Measurements from ENCODE around the gene KCNN4.

Gene KCNN4

GRCh38 chr19:43786665-43787064 lies 5.9 kb upstream of the KCNN4 start:
- H3K4me2 ChIP-seq = no peak overlapping the region

GRCh38 chr19:43784981-43785808 lies 4.4 kb upstream of the KCNN4 start:
- Histone ChIP-seq H3K9me3 (replicated peaks in 1 of 11) (no peaks in the 10 kb centered on the region), H4K20me1 (no peaks in the 10 kb centered on the region), H3K4me1 (peaks cover 44 to 58% (median 54%) of the 10 kb centered on the region in 10 experiments), H3K27me3 (no peaks in the 10 kb centered on the region), H3K27ac (peak overlapping the region; percentile 65 to 79 (median 77)), H3K9ac (peak overlapping the region; percentile 52 to 72 (median 63); a peak in 20 of 22 replicates), H3K36me3 (no peaks in the 10 kb centered on the region), H3K4me3 (peak overlapping the region in 3 of 10 experiments; percentile 2 to 31 (median 5); a peak in 4 of 20 replicates), H3K4me2 (peak overlapping the region; percentile 62 to 93 (median 80))
- no peak for TF ChIP-seq Cebpa-rat (IDR thresholded peaks at IDR 0.05)

More at GRCh38 chr19:43786665-43787064, 5.9 kb upstream of the KCNN4 start:
- Histone ChIP-seq H3K27me3 (no peaks in the 10 kb centered on the region), H4K20me1 (no peaks in the 10 kb centered on the region), H3K36me3 (no peaks in the 10 kb centered on the region), H3K4me1 (peaks cover 45 to 57% (median 52%) of the 10 kb centered on the region in 10 experiments), H3K4me3 (no peak overlapping the region), H3K9me3 (replicated peaks in 1 of 11) (no peaks in the 10 kb centered on the region), H3K27ac (no peak overlapping the region), H3K9ac (no peak overlapping the region)
- no peak for TF ChIP-seq Cebpa-rat (IDR thresholded peaks at IDR 0.05)

- Histone ChIP-seq H3K36me3 (no peaks in the 10 kb centered on the region), H3K4me2 (peak overlapping the region; percentile 62 to 93 (median 80))
Observed at GRCh38 chr19:43784241-43784980, 3.6 kb upstream of the KCNN4 start.

GRCh38 chr19:43783636-43784035 lies 2.9 kb upstream of the KCNN4 start:
- peak overlapping the region in 9 of 11 experiments; percentile 52 to 72 (median 63); a peak in 11 of 22 replicates for H3K9ac ChIP-seq
- H3K4me1 ChIP-seq = peaks cover 52 to 66% (median 60%) of the 10 kb centered on the region in 10 experiments
- H3K27me3 ChIP-seq = no peaks in the 10 kb centered on the region
- peak overlapping the region; percentile 62 to 93 (median 80) for H3K4me2 ChIP-seq
- no peaks in the 10 kb centered on the region for H3K9me3 ChIP-seq (replicated peaks in 1 of 11)
- no peak overlapping the region for H3K4me3 ChIP-seq
- H4K20me1 ChIP-seq = no peaks in the 10 kb centered on the region
- TF ChIP-seq Cebpa-rat (IDR thresholded peaks at IDR 0.05) = no peak
- no peaks in the 10 kb centered on the region for H3K36me3 ChIP-seq
- H3K27ac ChIP-seq = peak overlapping the region; percentile 65 to 79 (median 77); a peak in 21 of 22 replicates

More at GRCh38 chr19:43784241-43784980, 3.6 kb upstream of the KCNN4 start:
- TF ChIP-seq Cebpa-rat (IDR thresholded peaks at IDR 0.05) = no peak
- Histone ChIP-seq H3K4me3 (peak overlapping the region in 3 of 10 experiments; percentile 2 to 31 (median 5); a peak in 5 of 20 replicates), H3K9me3 (replicated peaks in 1 of 11) (no peaks in the 10 kb centered on the region), H3K4me1 (peaks cover 44 to 59% (median 52%) of the 10 kb centered on the region in 10 experiments), H3K9ac (peak overlapping the region; percentile 52 to 72 (median 63); a peak in 20 of 22 replicates), H3K27me3 (no peaks in the 10 kb centered on the region), H3K27ac (peak overlapping the region; percentile 65 to 79 (median 77)), H4K20me1 (no peaks in the 10 kb centered on the region)

- Histone ChIP-seq H3K36me3 (no peaks in the 10 kb centered on the region), H3K9me3 (replicated peaks in 1 of 11) (no peaks in the 10 kb centered on the region), H3K27me3 (no peaks in the 10 kb centered on the region), H3K4me3 (no peak overlapping the region), H3K27ac (peak overlapping the region in 4 of 11 experiments; percentile 4 to 71 (median 30); a peak in 3 of 22 replicates), H4K20me1 (no peaks in the 10 kb centered on the region; a peak in 1 of 22 replicates), H3K4me1 (peaks cover 61 to 75% (median 68%) of the 10 kb centered on the region in 10 experiments), H3K9ac (no peak overlapping the region), H3K4me2 (peak overlapping the region in 10 of 11 experiments; percentile 29 to 98 (median 77); a peak in 19 of 22 replicates)
- no peak for TF ChIP-seq Cebpa-rat (IDR thresholded peaks at IDR 0.05)
Observed at GRCh38 chr19:43782689-43783231, 2.0 kb upstream of the KCNN4 start.

- H3K4me3 ChIP-seq = no peak overlapping the region
- no peaks in the 10 kb centered on the region; a peak in 1 of 22 replicates for H4K20me1 ChIP-seq
- no peak overlapping the region for H3K9ac ChIP-seq
- H3K4me1 ChIP-seq = peaks cover 65 to 80% (median 73%) of the 10 kb centered on the region in 10 experiments
- H3K9me3 ChIP-seq (replicated peaks in 1 of 11) = no peaks in the 10 kb centered on the region
- TF ChIP-seq Cebpa-rat (IDR thresholded peaks at IDR 0.05) = no peak
- peak overlapping the region in 10 of 11 experiments; percentile 29 to 98 (median 77); a peak in 16 of 22 replicates for H3K4me2 ChIP-seq
- no peaks in the 10 kb centered on the region for H3K27me3 ChIP-seq
- H3K27ac ChIP-seq = peak overlapping the region in 3 of 11 experiments; percentile 4 to 32 (median 26); a peak in 2 of 22 replicates
- no peaks in the 10 kb centered on the region for H3K36me3 ChIP-seq
Observed at GRCh38 chr19:43782311-43782660, 1.5 kb upstream of the KCNN4 start.

GRCh38 chr19:43781630-43782310 lies 997 bp upstream of the KCNN4 start:
- Histone ChIP-seq H3K4me2 (peak overlapping the region in 10 of 11 experiments; percentile 73 to 99 (median 93); a peak in 17 of 22 replicates), H3K9me3 (replicated peaks in 1 of 11) (no peaks in the 10 kb centered on the region), H3K9ac (peak overlapping the region in 5 of 11 experiments; percentile 72 to 81 (median 79); a peak in 6 of 22 replicates), H3K27ac (peak overlapping the region in 5 of 11 experiments; percentile 77 to 91 (median 87); a peak in 8 of 22 replicates), H3K4me3 (peak overlapping the region in 2 of 10 experiments; percentile 64 to 80; a peak in 2 of 20 replicates), H3K27me3 (no peaks in the 10 kb centered on the region), H3K36me3 (0 out of 22 replicates have a peak, but pooled peaks cover 0 to 2% (median 0%) of the 10 kb centered on the region in 11 experiments), H3K4me1 (peaks cover 70 to 85% (median 78%) of the 10 kb centered on the region in 10 experiments), H4K20me1 (no peaks in the 10 kb centered on the region; a peak in 1 of 22 replicates)
- TF ChIP-seq Cebpa-rat (IDR thresholded peaks at IDR 0.05) = no peak

GRCh38 chr19:43779820-43780219 lies 953 bp downstream of the KCNN4 start:
- Histone ChIP-seq H3K36me3 (peaks cover 0 to 21% (median 7%) of the 10 kb centered on the region in 11 experiments; a peak in 13 of 22 replicates), H3K4me1 (peaks cover 82 to 100% (median 89%) of the 10 kb centered on the region in 10 experiments), H3K9me3 (replicated peaks in 1 of 11) (no peaks in the 10 kb centered on the region), H3K27ac (peak overlapping the region; percentile 58 to 91 (median 81)), H3K9ac (peak overlapping the region; percentile 70 to 84 (median 79)), H4K20me1 (peaks cover 0 to 18% (median 0%) of the 10 kb centered on the region in 11 experiments; a peak in 5 of 22 replicates), H3K4me3 (peak overlapping the region; percentile 59 to 80 (median 64)), H3K4me2 (peak overlapping the region; percentile 85 to 100 (median 93)), H3K27me3 (no peaks in the 10 kb centered on the region)
- no peak for TF ChIP-seq Cebpa-rat (IDR thresholded peaks at IDR 0.05)

All from BLaER1 treated with 17β-estradiol and CSF1 and Interleukin-3, amounts not matched to agents 10 nM and 100 nM (cell line).